Glutamatergic neuron (in vitro differentiated cells): ENCODE measurements around the gene COLEC12. TPM values are rescaled to one million over a fixed set of nuclear protein-coding genes. Genes with fewer than 3 reads are reported as not detected.
A peak's percentile ranks its signal among the peaks of the same experiment; 100 is the strongest.

Experiments used
- DNase-seq: peaks from one replicate; pipeline ENCODE4 v3.0.0; 2022
- H3K27ac Mint-ChIP-seq: one replicate; pipeline ENCODE4 v1.8.0; 2020; ENCODE audit warnings: mild to moderate bottlenecking, mixed read lengths, inconsistent platforms; ENCODE audit not compliant: unreplicated experiment
- H3K27me3 Mint-ChIP-seq: one replicate; pipeline ENCODE4 v1.8.0; 2020; ENCODE audit warnings: mild to moderate bottlenecking, moderate library complexity, mixed read lengths, inconsistent platforms; ENCODE audit not compliant: unreplicated experiment
- H3K36me3 Mint-ChIP-seq: one replicate; pipeline ENCODE4 v1.8.0; 2020; ENCODE audit warnings: mild to moderate bottlenecking, mixed read lengths, inconsistent platforms; ENCODE audit not compliant: unreplicated experiment
- H3K4me1 Mint-ChIP-seq: one replicate; pipeline ENCODE4 v1.8.0; 2020; ENCODE audit warnings: mild to moderate bottlenecking, low read depth, mixed read lengths, inconsistent platforms; ENCODE audit not compliant: unreplicated experiment
- H3K4me3 Mint-ChIP-seq: one replicate; pipeline ENCODE4 v1.8.0; 2020; ENCODE audit warnings: mild to moderate bottlenecking, mixed read lengths, inconsistent platforms; ENCODE audit not compliant: unreplicated experiment
- H3K9me3 Mint-ChIP-seq: one replicate; pipeline ENCODE4 v1.8.0; 2020; ENCODE audit warnings: mild to moderate bottlenecking, moderate library complexity, mixed read lengths, inconsistent platforms; ENCODE audit not compliant: unreplicated experiment
- CTCF ChIP-seq: fragments of 200-600 bp; sonication (generic); IDR thresholded peaks from one replicate; pipeline ENCODE4 v1.5.0; 2021; ENCODE audit not compliant: partially characterized antibody, unreplicated experiment
- long read RNA-seq: library from polyadenylated mRNA; unstranded; transcript quantifications from one replicate; pipeline ENCODE4 v2.0.0, GENCODE V29; 2020; ENCODE audit not compliant: unreplicated experiment
- total RNA-seq: library from RNA; stranded (reverse); fragmentation: NEBNext Ultra II Directional; extraction: Animal tissue kit (Norgen Biotek cat#: 25700); gene quantifications from one replicate; pipeline ENCODE4 v1.2.1, GENCODE V29; 2021; ENCODE audit not compliant: unreplicated experiment

COLEC12 gene
- total RNA-seq = 0.20 TPM
- long read RNA-seq = 0 reads

- peak; percentile 60 for DNase-seq
- Mint-ChIP-seq H3K4me1 (no peaks in the 10 kb centered on the region), H3K36me3 (no peaks in the 10 kb centered on the region), H3K27me3 (peaks cover 20% of the 10 kb centered on the region), H3K9me3 (peaks cover 5% of the 10 kb centered on the region), H3K27ac (no peak within 1 kb of the TSS), H3K4me3 (peak within 1 kb of the TSS; percentile 81)
- no peak for TF ChIP-seq CTCF
Measured at GRCh38 chr18:500632-501405, at the start of gene COLEC12. Gene COLEC12 (minus strand): TSS chr18:500701. CDS start chr18:500514, 187 bp downstream.

GRCh38 chr18:549967-550366, 49.5 kb upstream of the COLEC12 start:
- DNase-seq = no peak
- H3K9me3 Mint-ChIP-seq = peaks cover 4% of the 10 kb centered on the region
- peaks cover 1% of the 10 kb centered on the region for H3K27me3 Mint-ChIP-seq
- peaks cover 8% of the 10 kb centered on the region for H3K36me3 Mint-ChIP-seq
- H3K4me1 Mint-ChIP-seq = no peaks in the 10 kb centered on the region
- no peak overlapping the region for H3K4me3 Mint-ChIP-seq
- no peak for TF ChIP-seq CTCF
- H3K27ac Mint-ChIP-seq = no peak overlapping the region

GRCh38 chr18:543447-544078, 43.1 kb upstream of the COLEC12 start:
- no peak for TF ChIP-seq CTCF
- peaks cover 6% of the 10 kb centered on the region for H3K36me3 Mint-ChIP-seq
- H3K4me1 Mint-ChIP-seq = no peaks in the 10 kb centered on the region
- H3K27me3 Mint-ChIP-seq = peaks cover 1% of the 10 kb centered on the region
- no peak overlapping the region for H3K27ac Mint-ChIP-seq
- no peak overlapping the region for H3K4me3 Mint-ChIP-seq
- no peak for DNase-seq
- peaks cover 4% of the 10 kb centered on the region for H3K9me3 Mint-ChIP-seq

- H3K4me3 Mint-ChIP-seq = no peak overlapping the region
- TF ChIP-seq CTCF = no peak
- H3K36me3 Mint-ChIP-seq = no peaks in the 10 kb centered on the region
- no peaks in the 10 kb centered on the region for H3K9me3 Mint-ChIP-seq
- no peak overlapping the region for H3K27ac Mint-ChIP-seq
- H3K4me1 Mint-ChIP-seq = no peaks in the 10 kb centered on the region
- peaks cover 3% of the 10 kb centered on the region for H3K27me3 Mint-ChIP-seq
- DNase-seq = no peak
Measured at GRCh38 chr18:533995-534601, 33.6 kb upstream of the COLEC12 start.
